Activated CD4-positive, alpha-beta memory T cell treated with anti-CD3 and anti-CD28 coated beads, Interleukin-2, amount 10 ng/mL, durations not matched to agents 7 days and 5 days (primary cell): Measurements from ENCODE around the gene CAPN9. TPM values are rescaled to one million over a fixed set of nuclear protein-coding genes. Genes with fewer than 3 reads are reported as not detected.
"Not testable (repeated sequence)": the region's sequence is repeated elsewhere in the genome, so short reads cannot be mapped to it uniquely, and the experiment has no call there.

Experiments used
- CTCF ChIA-PET: fragments of 350-600 bp; sonication (Branson Sonifier 250); formaldehyde crosslinking; loops from one replicate; lab custom pipeline; 2021; ENCODE audit warnings: antibody characterized with exemption, inconsistent platforms; lab: Charles Lee
- POLR2A ChIA-PET: fragments of 350-600 bp; sonication (Branson Sonifier 250); formaldehyde crosslinking; loops from one replicate; lab custom pipeline; 2021; ENCODE audit warnings: antibody characterized with exemption; lab: Charles Lee
- DNase-seq: peaks from one replicate; pipeline ENCODE4 v3.0.0-alpha.2; 2020
- H3K27ac Mint-ChIP-seq: one replicate; pipeline ENCODE4 v1.8.0; 2021; ENCODE audit warnings: mild to moderate bottlenecking, mixed read lengths
- H3K27me3 Mint-ChIP-seq: one replicate; pipeline ENCODE4 v1.8.0; 2021; ENCODE audit warnings: mixed read lengths
- H3K36me3 Mint-ChIP-seq: one replicate; pipeline ENCODE4 v1.8.0; 2021; ENCODE audit warnings: low read depth, mixed read lengths
- H3K4me1 Mint-ChIP-seq: one replicate; pipeline ENCODE4 v1.8.0; 2021; ENCODE audit warnings: mixed read lengths
- H3K4me3 Mint-ChIP-seq: one replicate; pipeline ENCODE4 v1.8.0; 2021; ENCODE audit warnings: mild to moderate bottlenecking, mixed read lengths
- H3K9me3 Mint-ChIP-seq: one replicate; pipeline ENCODE4 v1.8.0; 2021; ENCODE audit warnings: mixed read lengths
- total RNA-seq, 2 experiments: library from RNA; stranded (reverse); gene quantifications; one replicate each; pipeline ENCODE4 v1.2.3, GENCODE V29; 2021

Gene CAPN9
- total RNA-seq, 2 experiments from 2014 or later, result not detected

GRCh38 chr1:230759369-230760065 is 12.3 kb downstream of the CAPN9 start:
- H3K27ac Mint-ChIP-seq, result no peak overlapping the region
- ChIA-PET POLR2A (no interaction called here), CTCF (no interaction called here)
- H3K9me3 Mint-ChIP-seq, result no peaks in the 10 kb centered on the region
- H3K4me3 Mint-ChIP-seq, result no peak overlapping the region
- peaks cover 9% of the 10 kb centered on the region for H3K27me3 Mint-ChIP-seq
- no peaks in the 10 kb centered on the region for H3K4me1 Mint-ChIP-seq
- no peak for DNase-seq
- H3K36me3 Mint-ChIP-seq, result no peaks in the 10 kb centered on the region

- Mint-ChIP-seq H3K9me3 (no peaks in the 10 kb centered on the region), H3K27ac (no peak overlapping the region), H3K4me3 (no peak overlapping the region), H3K4me1 (no peaks in the 10 kb centered on the region), H3K27me3 (peaks cover 9% of the 10 kb centered on the region), H3K36me3 (no peaks in the 10 kb centered on the region)
- CTCF ChIA-PET, result no interaction called here
- POLR2A ChIA-PET, result no interaction called here
- DNase-seq, result no peak
Observed at GRCh38 chr1:230760360-230760827, 13.2 kb downstream of the CAPN9 start.

DNA sequence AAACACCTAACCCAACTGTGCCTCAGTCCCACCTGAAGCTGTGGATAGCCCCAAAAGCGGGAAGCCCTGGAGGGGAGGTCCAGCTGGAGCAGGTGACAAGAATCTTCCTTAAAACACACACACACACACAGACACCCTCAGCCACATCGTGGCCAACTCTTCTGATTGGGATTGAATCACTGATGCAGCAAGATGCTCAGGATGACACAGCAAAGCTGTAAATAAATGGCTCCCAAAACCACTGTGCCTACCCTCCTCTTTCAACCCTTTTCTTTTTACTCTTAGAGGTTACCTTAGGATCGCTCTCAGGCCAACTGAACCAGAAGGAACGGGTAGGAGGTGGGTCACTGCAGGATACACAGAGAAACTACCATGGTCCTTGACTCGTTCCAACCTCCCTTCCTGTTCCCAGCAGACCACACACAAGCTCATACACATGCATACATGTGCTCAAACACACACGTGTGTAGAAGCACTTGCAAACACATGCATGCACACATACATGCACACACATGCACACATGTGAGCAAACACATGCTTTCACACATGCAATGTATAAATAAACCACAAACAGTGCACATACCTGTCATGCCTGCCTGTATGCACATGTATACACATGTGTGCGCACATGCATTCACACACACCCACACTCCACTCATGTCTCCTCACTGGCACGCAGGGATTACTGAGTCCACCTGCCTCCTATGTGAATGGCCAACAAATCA is 14.4 kb downstream of the CAPN9 start:
- no peak for DNase-seq
- H3K27ac Mint-ChIP-seq, result no peak overlapping the region
- no peaks in the 10 kb centered on the region for H3K4me1 Mint-ChIP-seq
- ChIA-PET POLR2A (no interaction called here), CTCF (no interaction called here)
- no peaks in the 10 kb centered on the region for H3K9me3 Mint-ChIP-seq
- peaks cover 3% of the 10 kb centered on the region for H3K27me3 Mint-ChIP-seq
- no peak overlapping the region for H3K4me3 Mint-ChIP-seq
- H3K36me3 Mint-ChIP-seq, result no peaks in the 10 kb centered on the region

DNA sequence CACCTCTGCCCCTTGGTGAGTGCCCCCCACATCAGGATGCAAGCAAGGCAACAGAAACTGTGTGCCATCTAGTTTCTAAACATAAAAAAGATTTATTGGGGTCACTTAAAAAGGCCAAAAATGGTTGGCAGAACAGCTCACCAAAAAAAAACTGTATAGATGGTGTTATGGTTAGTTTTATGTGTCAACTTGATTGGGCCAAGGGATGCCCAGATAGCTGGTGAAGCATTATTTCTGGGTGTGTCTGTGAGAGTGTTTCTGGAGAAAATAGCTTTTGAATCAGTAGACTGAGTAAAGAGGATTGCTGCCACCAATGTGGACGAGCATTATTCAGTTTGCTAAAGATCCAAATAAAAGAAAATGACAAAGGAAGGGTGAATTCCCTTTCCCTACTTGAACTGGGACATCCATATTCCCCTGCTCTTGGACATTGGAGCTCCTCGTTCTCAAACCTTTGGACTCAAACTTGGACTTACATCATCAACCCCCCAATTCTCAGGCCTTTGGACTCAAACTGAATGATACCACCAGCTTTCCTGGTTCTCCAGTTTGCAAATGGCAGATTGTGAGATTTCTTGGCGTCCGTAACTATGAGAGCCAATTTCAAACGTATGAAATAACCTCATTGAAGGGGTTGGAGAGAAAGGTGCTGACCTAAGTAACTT is 16.9 kb downstream of the CAPN9 start:
- Mint-ChIP-seq H3K27ac (no peak overlapping the region), H3K9me3 (no peaks in the 10 kb centered on the region), H3K4me3 (no peak overlapping the region), H3K27me3 (peaks cover under 1% of the 10 kb centered on the region), H3K4me1 (no peaks in the 10 kb centered on the region), H3K36me3 (no peaks in the 10 kb centered on the region)
- DNase-seq, result no peak
- ChIA-PET POLR2A (no interaction called here), CTCF (no interaction called here)

GRCh38 chr1:230766318-230766717 is 19.1 kb downstream of the CAPN9 start:
- H3K9me3 Mint-ChIP-seq, result no peaks in the 10 kb centered on the region
- no peak overlapping the region for H3K27ac Mint-ChIP-seq
- POLR2A ChIA-PET, result no interaction called here
- no peaks in the 10 kb centered on the region for H3K36me3 Mint-ChIP-seq
- CTCF ChIA-PET, result no interaction called here
- H3K4me1 Mint-ChIP-seq, result no peaks in the 10 kb centered on the region
- no peak overlapping the region for H3K4me3 Mint-ChIP-seq
- no peak for DNase-seq
- H3K27me3 Mint-ChIP-seq, result peaks cover 4% of the 10 kb centered on the region

- CTCF ChIA-PET, DNase-seq, H3K9me3 Mint-ChIP-seq: not testable (repeated sequence)
Observed at GRCh38 chr1:230767859-230768612, 20.8 kb downstream of the CAPN9 start.

DNA sequence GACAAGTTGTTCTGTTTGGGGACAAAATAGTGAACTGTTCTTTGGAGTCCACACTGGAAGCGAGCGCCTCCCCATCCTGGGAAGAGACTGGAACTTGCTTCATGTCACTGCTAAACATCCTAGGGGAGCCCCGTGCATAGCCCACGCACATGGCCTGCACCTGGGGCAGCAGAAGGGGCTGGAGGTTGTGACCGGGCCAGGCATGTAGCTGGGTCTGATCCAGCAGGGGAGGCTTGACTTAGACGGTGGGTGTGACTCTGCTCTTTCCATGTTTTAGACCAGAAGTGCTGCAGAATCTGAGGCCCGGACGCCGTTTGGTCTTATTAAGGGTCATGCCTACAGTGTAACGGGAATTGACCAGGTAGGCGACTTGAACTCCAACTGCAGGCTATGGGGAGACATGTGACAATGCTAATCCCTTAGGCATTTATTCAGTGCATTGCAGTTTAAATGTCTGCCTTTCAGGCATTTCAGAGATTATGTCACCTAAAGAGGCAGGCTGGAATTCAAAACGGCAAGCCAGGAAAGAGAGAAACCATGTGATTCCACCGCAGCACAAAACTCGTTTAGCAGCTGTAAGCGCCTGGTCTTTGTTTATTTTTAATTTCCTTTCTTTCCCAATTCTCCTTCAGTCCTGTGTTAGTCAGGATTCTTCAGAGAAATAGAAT is 21.8 kb downstream of the CAPN9 start:
- H3K36me3 Mint-ChIP-seq, result no peaks in the 10 kb centered on the region
- H3K4me3 Mint-ChIP-seq, result no peak overlapping the region
- no peak for DNase-seq
- ChIA-PET POLR2A (no interaction called here), CTCF (no interaction called here)
- no peaks in the 10 kb centered on the region for H3K4me1 Mint-ChIP-seq
- H3K9me3 Mint-ChIP-seq, result no peaks in the 10 kb centered on the region
- H3K27me3 Mint-ChIP-seq, result peaks cover 4% of the 10 kb centered on the region
- H3K27ac Mint-ChIP-seq, result no peak overlapping the region

More at GRCh38 chr1:230767859-230768612, 20.8 kb downstream of the CAPN9 start:
- H3K36me3 Mint-ChIP-seq, H3K27ac Mint-ChIP-seq, POLR2A ChIA-PET, H3K4me1 Mint-ChIP-seq, H3K4me3 Mint-ChIP-seq, H3K27me3 Mint-ChIP-seq: not testable (repeated sequence)

- Mint-ChIP-seq H3K9me3 (no peaks in the 10 kb centered on the region), H3K4me1 (no peaks in the 10 kb centered on the region), H3K4me3 (no peak overlapping the region), H3K36me3 (no peaks in the 10 kb centered on the region), H3K27me3 (peaks cover 4% of the 10 kb centered on the region), H3K27ac (no peak overlapping the region)
- ChIA-PET POLR2A (no interaction called here), CTCF (no interaction called here)
- DNase-seq, result no peak
Observed at GRCh38 chr1:230770317-230770716, 23.1 kb downstream of the CAPN9 start.

DNA sequence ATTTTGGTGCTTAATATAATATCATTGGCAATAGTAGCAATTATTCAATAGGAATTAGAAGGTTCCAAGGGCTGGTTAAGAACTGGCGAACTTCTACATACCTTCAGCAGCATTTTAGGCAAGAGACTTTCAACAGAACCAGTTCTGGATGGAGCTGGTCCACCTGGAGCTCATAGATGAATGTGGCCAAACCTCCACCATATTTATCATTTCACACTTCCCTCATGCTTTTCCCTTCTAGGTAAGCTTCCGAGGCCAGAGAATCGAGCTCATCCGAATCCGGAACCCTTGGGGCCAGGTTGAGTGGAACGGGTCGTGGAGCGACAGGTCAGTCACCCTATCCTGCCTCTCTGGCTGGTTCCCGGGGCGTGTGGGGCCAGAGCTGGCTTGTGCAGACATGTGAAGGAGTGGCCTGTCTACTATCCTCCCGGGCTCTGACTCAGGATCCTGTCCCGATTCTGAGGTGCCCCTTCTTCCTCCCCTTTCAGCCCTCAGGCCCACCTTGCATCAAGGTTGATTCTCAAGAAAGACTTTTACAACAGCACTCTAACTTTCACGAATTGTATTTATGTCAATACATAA is 24.7 kb downstream of the CAPN9 start:
- H3K36me3 Mint-ChIP-seq, result no peaks in the 10 kb centered on the region
- ChIA-PET POLR2A (no interaction called here), CTCF (no interaction called here)
- no peaks in the 10 kb centered on the region for H3K4me1 Mint-ChIP-seq
- no peak overlapping the region for H3K27ac Mint-ChIP-seq
- peaks cover 10% of the 10 kb centered on the region for H3K27me3 Mint-ChIP-seq
- no peak for DNase-seq
- H3K9me3 Mint-ChIP-seq, result no peaks in the 10 kb centered on the region
- no peak overlapping the region for H3K4me3 Mint-ChIP-seq

- Mint-ChIP-seq H3K9me3 (no peaks in the 10 kb centered on the region), H3K36me3 (no peaks in the 10 kb centered on the region), H3K27ac (no peak overlapping the region), H3K27me3 (peaks cover 10% of the 10 kb centered on the region), H3K4me3 (no peak overlapping the region), H3K4me1 (no peaks in the 10 kb centered on the region)
- DNase-seq, result no peak
- ChIA-PET POLR2A (no interaction called here), CTCF (interaction anchor here (0.6 kb wide), 1 partner anchor 831 kb away, joined by 4 read pairs; no protein-coding TSS in a partner anchor)
Observed at GRCh38 chr1:230772457-230773395, 25.5 kb downstream of the CAPN9 start.

DNA sequence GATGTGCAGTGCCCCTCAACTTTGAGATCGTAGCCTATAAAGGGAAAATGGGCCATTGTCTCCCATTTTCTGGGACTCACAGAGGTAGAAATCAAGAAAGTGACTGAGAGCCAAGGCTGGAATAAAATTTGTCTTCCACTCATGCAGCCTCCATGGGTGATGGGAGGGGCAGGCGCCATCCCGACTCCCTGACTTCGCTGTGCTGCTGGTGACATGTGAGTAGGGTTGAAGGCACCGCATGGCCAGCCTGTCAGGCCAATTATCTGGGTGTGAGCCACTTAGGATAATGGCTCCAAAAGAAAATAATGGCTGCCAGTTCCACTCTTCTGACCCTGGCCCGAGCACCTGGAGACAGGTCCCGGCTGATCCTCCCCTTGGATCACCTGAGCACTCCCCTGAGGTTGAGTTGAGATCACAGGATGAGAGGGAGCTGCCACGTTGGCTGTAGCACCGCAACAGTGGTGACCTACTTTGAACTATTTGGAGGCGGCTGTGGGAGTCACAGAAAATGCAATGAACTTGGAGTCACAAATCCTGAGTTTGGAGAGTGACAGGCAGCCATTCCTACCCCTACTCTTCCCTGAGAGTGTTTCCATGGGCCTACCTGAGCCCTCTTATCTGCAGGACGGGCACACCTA is 26.3 kb downstream of the CAPN9 start:
- Mint-ChIP-seq H3K9me3 (no peaks in the 10 kb centered on the region), H3K4me1 (no peaks in the 10 kb centered on the region), H3K4me3 (no peak overlapping the region), H3K36me3 (no peaks in the 10 kb centered on the region), H3K27me3 (peaks cover 10% of the 10 kb centered on the region), H3K27ac (no peak overlapping the region)
- POLR2A ChIA-PET, result no interaction called here
- no peak for DNase-seq
- CTCF ChIA-PET, result no interaction called here
